CD4-positive, alpha-beta memory T cell (primary cell): ENCODE data around the gene ERGIC2. TPM values are rescaled to one million over a fixed set of nuclear protein-coding genes. Genes with fewer than 3 reads are reported as not detected.
A peak's percentile ranks its signal among the peaks of the same experiment; 100 is the strongest.
"Not testable (repeated sequence)": the region's sequence is repeated elsewhere in the genome, so short reads cannot be mapped to it uniquely, and the experiment has no call there.

ENCODE experiments used
- CTCF ChIA-PET: fragments of 350-600 bp; sonication (Branson Sonifier 250); formaldehyde crosslinking; loops from one replicate; lab custom pipeline; 2021; ENCODE audit warnings: inconsistent platforms; ENCODE audit not compliant: partially characterized antibody; lab: Charles Lee
- POLR2A ChIA-PET: fragments of 350-600 bp; sonication (Branson Sonifier 250); formaldehyde crosslinking; loops from one replicate; lab custom pipeline; 2021; ENCODE audit not compliant: partially characterized antibody; lab: Charles Lee
- DNase-seq, 5 donors: peaks; one replicate each; pipeline versions ENCODE4 v3.0.0 to v3.0.0-alpha.2; 2020 to 2022; ENCODE audit warnings: mixed read lengths in 1 of 5
- H3K27ac ChIP-seq: one replicate; pipeline ENCODE4 v1.7.0; 2013; ENCODE audit warnings: low read depth, low read length
- H3K27me3 ChIP-seq: 2 replicates; pipeline ENCODE4 v1.7.0; 2013; ENCODE audit warnings: mild to moderate bottlenecking, low read length, moderate library complexity; ENCODE audit not compliant: insufficient read depth
- H3K36me3 ChIP-seq: 2 replicates; pipeline ENCODE4 v1.7.0; 2013; ENCODE audit warnings: mild to moderate bottlenecking, low read length, moderate library complexity; ENCODE audit not compliant: insufficient read depth
- H3K4me1 ChIP-seq: 2 replicates; pipeline ENCODE4 v1.7.0; 2013; ENCODE audit warnings: mild to moderate bottlenecking, low read length, moderate library complexity; ENCODE audit not compliant: insufficient read depth
- H3K4me3 ChIP-seq, 2 donors: one replicate each; pipeline ENCODE4 v1.7.0; 2013; ENCODE audit warnings: low read length in 2 of 2, mild to moderate bottlenecking in 1 of 2
- H3K9me3 ChIP-seq, 2 donors: one replicate each; pipeline ENCODE4 v1.7.0; 2013; ENCODE audit warnings: low read length in 2 of 2, control low read depth in 1 of 2; ENCODE audit not compliant: control insufficient read depth in 1 of 2
- H3K27ac Mint-ChIP-seq, 7 donors: one replicate each; pipeline ENCODE4 v1.8.0; 2020 to 2021; ENCODE audit warnings: mixed read lengths in 7 of 7, mild to moderate bottlenecking in 6 of 7, inconsistent platforms in 3 of 7, moderate library complexity in 3 of 7
- H3K27me3 Mint-ChIP-seq, 2 donors: one replicate each; pipeline ENCODE4 v1.8.0; 2020 to 2021; ENCODE audit warnings: mixed read lengths in 2 of 2
- H3K36me3 Mint-ChIP-seq, 2 donors: one replicate each; pipeline ENCODE4 v1.8.0; 2020 to 2021; ENCODE audit warnings: mixed read lengths in 2 of 2, inconsistent platforms in 1 of 2, mild to moderate bottlenecking in 1 of 2
- H3K4me1 Mint-ChIP-seq, 4 donors: one replicate each; pipeline ENCODE4 v1.8.0; 2020 to 2021; ENCODE audit warnings: mixed read lengths in 4 of 4, mild to moderate bottlenecking in 1 of 4
- H3K4me3 Mint-ChIP-seq, 8 donors: one replicate each; pipeline ENCODE4 v1.8.0; 2020 to 2021; ENCODE audit warnings: mixed read lengths in 8 of 8, mild to moderate bottlenecking in 7 of 8, moderate library complexity in 6 of 8, inconsistent platforms in 3 of 8
- H3K9me3 Mint-ChIP-seq, 8 donors: one replicate each; pipeline ENCODE4 v1.8.0; 2020 to 2021; ENCODE audit warnings: mixed read lengths in 8 of 8, mild to moderate bottlenecking in 5 of 8, inconsistent platforms in 3 of 8, moderate library complexity in 1 of 8
- intact Hi-C: fragments of 100-400 bp; cut with micrococcal nuclease; formaldehyde crosslinking; loops from one replicate; pipeline ENCODE4 v1.15.1; 2023
- polyA plus RNA-seq, 2 donors: library from polyadenylated mRNA; unstranded; fragments of 300-500 nt; fragmentation: Illumina TruSeq; gene quantifications; one replicate each; pipeline ENCODE4 v1.2.3, GENCODE V29; 2021
- total RNA-seq, 2 experiments: library from RNA; stranded (reverse); gene quantifications; one replicate each; pipeline ENCODE4 v1.2.3, GENCODE V29; 2021

Gene ERGIC2
- total and polyA plus RNA-seq, 4 experiments from 2014 or later, result 74.9 to 104 (median 88.9) TPM

GRCh38 chr12:29398495-29398894 lies 17.5 kb upstream of the ERGIC2 start:
- Histone ChIP-seq H3K4me1 (no peaks in the 10 kb centered on the region), H3K4me3 (no peak overlapping the region), H3K27me3 (no peaks in the 10 kb centered on the region), H3K27ac (no peak overlapping the region), H3K9me3 (no peaks in the 10 kb centered on the region), H3K36me3 (no peaks in the 10 kb centered on the region)
- ChIA-PET POLR2A (no interaction called here), CTCF (interaction anchor here (1.3 kb wide), 1 partner anchor 13 kb away, joined by 3 read pairs; no protein-coding TSS in a partner anchor)
- intact Hi-C loops, result no loop called here
- no peak for DNase-seq
- no peak overlapping the region for H3K4me3 Mint-ChIP-seq
- peaks cover 6 to 11% of the 10 kb centered on the region in 2 donors for H3K27me3 Mint-ChIP-seq
- no peak overlapping the region for H3K27ac Mint-ChIP-seq
- H3K4me1 Mint-ChIP-seq, result no peaks in the 10 kb centered on the region
- no peaks in the 10 kb centered on the region for H3K9me3 Mint-ChIP-seq
- no peaks in the 10 kb centered on the region for H3K36me3 Mint-ChIP-seq

- Mint-ChIP-seq H3K27me3 (peaks cover 6 to 11% of the 10 kb centered on the region in 2 donors), H3K36me3 (no peaks in the 10 kb centered on the region), H3K4me1 (no peaks in the 10 kb centered on the region), H3K9me3 (no peaks in the 10 kb centered on the region), H3K27ac (no peak overlapping the region), H3K4me3 (no peak overlapping the region)
- POLR2A ChIA-PET, result interaction anchor here (0.8 kb wide), 1 partner anchor 16 kb away, joined by 3 read pairs; the partner anchor contains the start of gene ERGIC2
- Histone ChIP-seq H3K4me1 (no peaks in the 10 kb centered on the region), H3K36me3 (no peaks in the 10 kb centered on the region), H3K27me3 (no peaks in the 10 kb centered on the region), H3K27ac (no peak overlapping the region), H3K9me3 (no peaks in the 10 kb centered on the region), H3K4me3 (no peak overlapping the region)
- DNase-seq, result no peak
- CTCF ChIA-PET, result interaction anchor here (0.9 kb wide), 1 partner anchor 21 kb away, joined by 3 read pairs; no protein-coding TSS in a partner anchor
- intact Hi-C loops, result no loop called here
Measured at GRCh38 chr12:29396774-29397173, 15.8 kb upstream of the ERGIC2 start.

GRCh38 chr12:29395356-29395755 lies 14.4 kb upstream of the ERGIC2 start:
- Histone ChIP-seq H3K4me3 (no peak overlapping the region), H3K27ac (no peak overlapping the region), H3K9me3 (no peaks in the 10 kb centered on the region), H3K36me3 (no peaks in the 10 kb centered on the region), H3K27me3 (no peaks in the 10 kb centered on the region), H3K4me1 (peaks cover 9% of the 10 kb centered on the region)
- no peak overlapping the region for H3K4me3 Mint-ChIP-seq
- no peak for DNase-seq
- H3K27ac Mint-ChIP-seq, result no peak overlapping the region
- peaks cover 0 to 1% of the 10 kb centered on the region in 2 donors for H3K36me3 Mint-ChIP-seq
- intact Hi-C loops, result no loop called here
- CTCF ChIA-PET, result interaction anchor here (0.9 kb wide), 1 partner anchor 9 kb away, joined by 3 read pairs; no protein-coding TSS in a partner anchor
- peaks cover 0 to 3% (median 0%) of the 10 kb centered on the region in 8 donors for H3K9me3 Mint-ChIP-seq
- POLR2A ChIA-PET, result interaction anchor here (2.3 kb wide), 1 partner anchor 14 kb away, joined by 13 read pairs; the partner anchor contains the start of gene ERGIC2
- H3K27me3 Mint-ChIP-seq, result peaks cover 6 to 11% of the 10 kb centered on the region in 2 donors
- peaks cover 8 to 11% (median 10%) of the 10 kb centered on the region in 4 donors for H3K4me1 Mint-ChIP-seq

- not testable (repeated sequence) for H3K9me3 Mint-ChIP-seq, H3K27me3 Mint-ChIP-seq, H3K9me3 ChIP-seq, H3K36me3 ChIP-seq, H3K4me3 ChIP-seq, H3K36me3 Mint-ChIP-seq, H3K27me3 ChIP-seq
- Mint-ChIP-seq H3K27ac (peak overlapping the region; percentile 76 to 94 (median 88)), H3K4me1 (peaks cover 14 to 17% (median 15%) of the 10 kb centered on the region in 4 donors), H3K4me3 (peak overlapping the region; percentile 4 to 84 (median 74))
- ChIA-PET POLR2A (interaction anchor here (0.8 to 1.9 kb wide), 3 partner anchors 10 to 287 kb away, joined by 3 to 38 read pairs (median 4); partner anchors contain the start of gene ERGIC2), CTCF (interaction anchor here (1.0 kb wide), 1 partner anchor 37 kb away, joined by 3 read pairs; no protein-coding TSS in a partner anchor)
- DNase-seq, result peak; percentile 41 to 61 (median 49)
- Histone ChIP-seq H3K4me1 (peaks cover 16% of the 10 kb centered on the region), H3K27ac (peak overlapping the region; percentile 31)
- intact Hi-C loops, result loop anchor here (1.0 kb wide), 1 partner anchor 9 kb away; the partner anchor contains the start of gene ERGIC2
Measured at GRCh38 chr12:29390419-29390818, 9.4 kb upstream of the ERGIC2 start.

GRCh38 chr12:29389295-29389919 lies 8.4 kb upstream of the ERGIC2 start:
- DNase-seq, result peak in 1 of 5 donors; percentile 18

GRCh38 chr12:29386084-29386680 lies 5.2 kb upstream of the ERGIC2 start:
- CTCF ChIA-PET, result interaction anchor here (1.4 kb wide), 1 partner anchor 41 kb away, joined by 5 read pairs; no protein-coding TSS in a partner anchor
- H3K36me3 ChIP-seq, result not testable (repeated sequence)

More at GRCh38 chr12:29389295-29389919, 8.4 kb upstream of the ERGIC2 start:
- Histone ChIP-seq H3K27ac (peak overlapping the region; percentile 31), H3K4me1 (peaks cover 16% of the 10 kb centered on the region), H3K4me3 (no peak overlapping the region), H3K9me3 (no peaks in the 10 kb centered on the region), H3K27me3 (no peaks in the 10 kb centered on the region), H3K36me3 (no peaks in the 10 kb centered on the region)
- Mint-ChIP-seq H3K4me1 (peaks cover 14 to 17% (median 15%) of the 10 kb centered on the region in 4 donors), H3K36me3 (peaks cover 0 to 1% of the 10 kb centered on the region in 2 donors), H3K27me3 (no peaks in the 10 kb centered on the region), H3K27ac (peak overlapping the region in 5 of 7 donors; percentile 76 to 94 (median 83)), H3K9me3 (peaks cover 0 to 3% (median 0%) of the 10 kb centered on the region in 8 donors), H3K4me3 (peak overlapping the region in 2 of 8 donors; percentile 74 to 84)
- POLR2A ChIA-PET, result interaction anchor here (1.9 kb wide), 1 partner anchor 9 kb away, joined by 38 read pairs; the partner anchor contains the start of gene ERGIC2
- CTCF ChIA-PET, result no interaction called here
- intact Hi-C loops, result no loop called here

GRCh38 chr12:29385194-29385593 lies 4.2 kb upstream of the ERGIC2 start:
- intact Hi-C loops, H3K27ac Mint-ChIP-seq: not testable (repeated sequence)

More at GRCh38 chr12:29386084-29386680, 5.2 kb upstream of the ERGIC2 start:
- H3K9me3 ChIP-seq, POLR2A ChIA-PET, H3K27ac ChIP-seq, intact Hi-C loops, H3K27me3 ChIP-seq, H3K4me3 ChIP-seq, H3K27ac Mint-ChIP-seq, H3K36me3 Mint-ChIP-seq, H3K9me3 Mint-ChIP-seq, H3K27me3 Mint-ChIP-seq, DNase-seq, H3K4me3 Mint-ChIP-seq: not testable (repeated sequence)
- H3K4me1 Mint-ChIP-seq, result peaks cover 15 to 32% (median 24%) of the 10 kb centered on the region in 4 donors
- H3K4me1 ChIP-seq, result peaks cover 23% of the 10 kb centered on the region

More at GRCh38 chr12:29385194-29385593, 4.2 kb upstream of the ERGIC2 start:
- H3K4me3 Mint-ChIP-seq, H3K27me3 ChIP-seq, H3K36me3 ChIP-seq, POLR2A ChIA-PET, H3K27ac ChIP-seq, H3K9me3 Mint-ChIP-seq, H3K4me3 ChIP-seq, H3K27me3 Mint-ChIP-seq, DNase-seq, H3K9me3 ChIP-seq: not testable (repeated sequence)
- H3K36me3 Mint-ChIP-seq, result peaks cover 0 to 12% of the 10 kb centered on the region in 2 donors
- H3K4me1 ChIP-seq, result peaks cover 15% of the 10 kb centered on the region
- peaks cover 8 to 29% (median 20%) of the 10 kb centered on the region in 4 donors for H3K4me1 Mint-ChIP-seq
- CTCF ChIA-PET, result interaction anchor here (1.4 kb wide), 1 partner anchor 42 kb away, joined by 5 read pairs; no protein-coding TSS in a partner anchor
